Measurements from ENCODE around the gene TPPP2. TPM values are rescaled to one million over a fixed set of nuclear protein-coding genes. Genes with fewer than 3 reads are reported as not detected.

The TPPP2 gene
- total and polyA plus RNA-seq, 10 donors = 0.09 to 0.91 (median 0.57) TPM; not detected in 5

GRCh38 chr14:21011136-21011535 lies 18.9 kb upstream of the TPPP2 start:
- Histone ChIP-seq H3K36me3 (peaks cover 0 to 1% (median 0%) of the 10 kb centered on the region in 6 donors), H3K4me3 (no peak overlapping the region), H3K27ac (no peak overlapping the region), H3K4me1 (peaks cover 4 to 16% (median 10%) of the 10 kb centered on the region in 6 donors), H3K9me3 (no peaks in the 10 kb centered on the region), H3K27me3 (replicated peaks in 1 of 7) (peaks cover 0 to 17% (median 0%) of the 10 kb centered on the region in 7 donors)
- WGBS, 5 donors = 72 to 93% (median 80%) methylated on average over 1 of the region's 1 CpG
- DNase-seq = no peak
- intact Hi-C loops (cut with DNase I; ENCODE audit: low total_unique reads) = no loop called here
- TF ChIP-seq, protein P1, sequence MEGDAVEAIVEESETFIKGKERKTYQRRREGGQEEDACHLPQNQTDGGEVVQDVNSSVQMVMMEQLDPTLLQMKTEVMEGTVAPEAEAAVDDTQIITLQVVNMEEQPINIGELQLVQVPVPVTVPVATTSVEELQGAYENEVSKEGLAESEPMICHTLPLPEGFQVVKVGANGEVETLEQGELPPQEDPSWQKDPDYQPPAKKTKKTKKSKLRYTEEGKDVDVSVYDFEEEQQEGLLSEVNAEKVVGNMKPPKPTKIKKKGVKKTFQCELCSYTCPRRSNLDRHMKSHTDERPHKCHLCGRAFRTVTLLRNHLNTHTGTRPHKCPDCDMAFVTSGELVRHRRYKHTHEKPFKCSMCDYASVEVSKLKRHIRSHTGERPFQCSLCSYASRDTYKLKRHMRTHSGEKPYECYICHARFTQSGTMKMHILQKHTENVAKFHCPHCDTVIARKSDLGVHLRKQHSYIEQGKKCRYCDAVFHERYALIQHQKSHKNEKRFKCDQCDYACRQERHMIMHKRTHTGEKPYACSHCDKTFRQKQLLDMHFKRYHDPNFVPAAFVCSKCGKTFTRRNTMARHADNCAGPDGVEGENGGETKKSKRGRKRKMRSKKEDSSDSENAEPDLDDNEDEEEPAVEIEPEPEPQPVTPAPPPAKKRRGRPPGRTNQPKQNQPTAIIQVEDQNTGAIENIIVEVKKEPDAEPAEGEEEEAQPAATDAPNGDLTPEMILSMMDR (IDR thresholded peaks at IDR 0.05 in 8 of 11, conservative IDR thresholded peaks at IDR 0.05 in 3 of 11) = no peak
- TF ChIP-seq POLR2AphosphoS5 (IDR thresholded peaks at IDR 0.05) (no peak), POLR2A (IDR thresholded peaks at IDR 0.05) (no peak)

- H3K36me3 ChIP-seq = peaks cover 0 to 38% (median 18%) of the 10 kb centered on the region in 6 donors
- peaks cover 0 to 17% (median 0%) of the 10 kb centered on the region in 7 donors for H3K27me3 ChIP-seq (replicated peaks in 1 of 7)
- TF ChIP-seq, protein P1 (IDR thresholded peaks at IDR 0.05 in 8 of 11, conservative IDR thresholded peaks at IDR 0.05 in 3 of 11) = peak; percentile 73 to 95 (median 89)
- TF ChIP-seq POLR2A (IDR thresholded peaks at IDR 0.05) = no peak
- TF ChIP-seq POLR2AphosphoS5 (IDR thresholded peaks at IDR 0.05) = peak in 1 of 3 donors; percentile 39
- intact Hi-C loops (cut with DNase I; ENCODE audit: low total_unique reads) = loop anchor here (5.0 kb wide), 1 partner anchor 78 kb away; no protein-coding TSS in a partner anchor
- no peak overlapping the region for H3K4me3 ChIP-seq
- peak overlapping the region in 3 of 8 donors; percentile 19 to 35 (median 19) for H3K27ac ChIP-seq
- peaks cover 9 to 53% (median 34%) of the 10 kb centered on the region in 6 donors for H3K4me1 ChIP-seq
- 0 to 1% (median 0%) methylated on average over 4 of the region's 4 CpGs for WGBS, 5 donors
- H3K9me3 ChIP-seq = no peaks in the 10 kb centered on the region
- peak; percentile 87 for DNase-seq
Observed at GRCh38 chr14:21014761-21015190, 15.2 kb upstream of the TPPP2 start.

DNA sequence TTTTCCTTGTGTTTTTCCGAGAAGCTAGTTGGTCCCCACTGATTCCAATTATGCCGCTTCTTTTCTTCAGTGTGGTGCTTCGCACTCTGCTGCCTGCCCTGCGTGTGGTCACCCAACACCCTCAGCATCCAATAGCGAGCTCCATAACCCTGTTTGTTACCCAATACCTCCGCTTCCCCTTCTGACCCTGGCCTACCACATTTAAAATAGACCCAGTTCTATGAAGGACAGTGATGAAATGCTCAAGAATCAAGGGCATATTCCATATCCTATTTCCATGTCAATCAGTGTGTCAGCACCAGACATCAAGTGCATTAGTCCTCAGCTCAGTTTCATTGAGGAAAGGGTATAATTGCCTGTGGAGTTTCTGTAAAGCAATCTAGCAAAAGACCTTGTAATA lies 14.7 kb upstream of the TPPP2 start:
- Histone ChIP-seq H3K27ac (peak overlapping the region in 5 of 8 donors; percentile 19 to 35 (median 19)), H3K4me3 (no peak overlapping the region), H3K27me3 (replicated peaks in 1 of 7) (peaks cover 0 to 17% (median 0%) of the 10 kb centered on the region in 7 donors), H3K36me3 (peaks cover 0 to 43% (median 18%) of the 10 kb centered on the region in 6 donors), H3K4me1 (peaks cover 9 to 56% (median 36%) of the 10 kb centered on the region in 6 donors), H3K9me3 (no peaks in the 10 kb centered on the region)
- DNase-seq = no peak
- no peak for TF ChIP-seq POLR2A (IDR thresholded peaks at IDR 0.05)
- TF ChIP-seq, protein P1 (IDR thresholded peaks at IDR 0.05 in 8 of 11, conservative IDR thresholded peaks at IDR 0.05 in 3 of 11) = no peak
- TF ChIP-seq POLR2AphosphoS5 (IDR thresholded peaks at IDR 0.05) = peak in 1 of 3 donors; percentile 14
- WGBS, 5 donors = 45 to 77% (median 47%) methylated on average over 6 of the region's 6 CpGs
- intact Hi-C loops (cut with DNase I; ENCODE audit: low total_unique reads) = loop anchor here (5.0 kb wide), 1 partner anchor 77 kb away; no protein-coding TSS in a partner anchor

GRCh38 chr14:21016413-21017190 lies 13.4 kb upstream of the TPPP2 start:
- WGBS, 5 donors = 41 to 61% (median 52%) methylated on average over 9 of the region's 9 CpGs
- intact Hi-C loops (cut with DNase I; ENCODE audit: low total_unique reads) = loop anchor here (5.0 kb wide), 1 partner anchor 76 kb away; no protein-coding TSS in a partner anchor
- Histone ChIP-seq H3K36me3 (peaks cover 0 to 56% (median 23%) of the 10 kb centered on the region in 6 donors), H3K27ac (peak overlapping the region in 1 of 8 donors; percentile 28), H3K9me3 (no peaks in the 10 kb centered on the region), H3K4me3 (no peak overlapping the region), H3K4me1 (peaks cover 9 to 68% (median 48%) of the 10 kb centered on the region in 6 donors), H3K27me3 (replicated peaks in 1 of 7) (peaks cover 0 to 17% (median 0%) of the 10 kb centered on the region in 7 donors)
- TF ChIP-seq POLR2AphosphoS5 (IDR thresholded peaks at IDR 0.05) (no peak), POLR2A (IDR thresholded peaks at IDR 0.05) (no peak)
- TF ChIP-seq, protein P1 (IDR thresholded peaks at IDR 0.05 in 8 of 11, conservative IDR thresholded peaks at IDR 0.05 in 3 of 11) = no peak
- no peak for DNase-seq

Data from spleen (tissue), 11 donors.